ENCODE measurements around the gene TNFSF8.

DNA sequence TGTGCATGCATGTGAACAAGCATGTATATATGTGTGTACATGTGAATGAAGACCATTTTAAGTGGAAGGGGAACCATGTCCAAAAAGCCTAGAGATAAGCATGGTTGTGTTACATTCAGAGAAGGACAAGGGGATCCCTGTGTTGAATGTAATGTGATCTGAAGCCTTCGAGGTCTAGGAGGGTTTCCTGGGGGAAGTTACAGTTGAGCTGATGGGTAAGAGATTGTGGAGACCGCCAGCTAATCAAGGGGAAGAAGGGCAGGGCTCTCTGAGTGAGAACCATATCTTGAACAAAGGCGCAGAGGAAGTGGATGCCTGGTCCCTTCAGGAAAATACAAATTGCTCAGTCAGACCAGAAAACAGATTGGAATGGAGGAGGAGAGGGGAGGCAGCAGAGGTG, 79.1 kb downstream of the TNFSF8 start:
- TF ChIP-seq SIN3A (IDR thresholded peaks at IDR 0.05; ENCODE audit: borderline replicate concordance, low read depth, low read length): no peak
- TF ChIP-seq, protein P1, sequence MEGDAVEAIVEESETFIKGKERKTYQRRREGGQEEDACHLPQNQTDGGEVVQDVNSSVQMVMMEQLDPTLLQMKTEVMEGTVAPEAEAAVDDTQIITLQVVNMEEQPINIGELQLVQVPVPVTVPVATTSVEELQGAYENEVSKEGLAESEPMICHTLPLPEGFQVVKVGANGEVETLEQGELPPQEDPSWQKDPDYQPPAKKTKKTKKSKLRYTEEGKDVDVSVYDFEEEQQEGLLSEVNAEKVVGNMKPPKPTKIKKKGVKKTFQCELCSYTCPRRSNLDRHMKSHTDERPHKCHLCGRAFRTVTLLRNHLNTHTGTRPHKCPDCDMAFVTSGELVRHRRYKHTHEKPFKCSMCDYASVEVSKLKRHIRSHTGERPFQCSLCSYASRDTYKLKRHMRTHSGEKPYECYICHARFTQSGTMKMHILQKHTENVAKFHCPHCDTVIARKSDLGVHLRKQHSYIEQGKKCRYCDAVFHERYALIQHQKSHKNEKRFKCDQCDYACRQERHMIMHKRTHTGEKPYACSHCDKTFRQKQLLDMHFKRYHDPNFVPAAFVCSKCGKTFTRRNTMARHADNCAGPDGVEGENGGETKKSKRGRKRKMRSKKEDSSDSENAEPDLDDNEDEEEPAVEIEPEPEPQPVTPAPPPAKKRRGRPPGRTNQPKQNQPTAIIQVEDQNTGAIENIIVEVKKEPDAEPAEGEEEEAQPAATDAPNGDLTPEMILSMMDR (IDR thresholded peaks at IDR 0.05): no peak
- TF ChIP-seq JUND (IDR thresholded peaks at IDR 0.05): no peak
- TF ChIP-seq EZH2phosphoT487 (IDR thresholded peaks at IDR 0.05; ENCODE audit: borderline replicate concordance, low read depth): no peak
- TF ChIP-seq, protein P2, sequence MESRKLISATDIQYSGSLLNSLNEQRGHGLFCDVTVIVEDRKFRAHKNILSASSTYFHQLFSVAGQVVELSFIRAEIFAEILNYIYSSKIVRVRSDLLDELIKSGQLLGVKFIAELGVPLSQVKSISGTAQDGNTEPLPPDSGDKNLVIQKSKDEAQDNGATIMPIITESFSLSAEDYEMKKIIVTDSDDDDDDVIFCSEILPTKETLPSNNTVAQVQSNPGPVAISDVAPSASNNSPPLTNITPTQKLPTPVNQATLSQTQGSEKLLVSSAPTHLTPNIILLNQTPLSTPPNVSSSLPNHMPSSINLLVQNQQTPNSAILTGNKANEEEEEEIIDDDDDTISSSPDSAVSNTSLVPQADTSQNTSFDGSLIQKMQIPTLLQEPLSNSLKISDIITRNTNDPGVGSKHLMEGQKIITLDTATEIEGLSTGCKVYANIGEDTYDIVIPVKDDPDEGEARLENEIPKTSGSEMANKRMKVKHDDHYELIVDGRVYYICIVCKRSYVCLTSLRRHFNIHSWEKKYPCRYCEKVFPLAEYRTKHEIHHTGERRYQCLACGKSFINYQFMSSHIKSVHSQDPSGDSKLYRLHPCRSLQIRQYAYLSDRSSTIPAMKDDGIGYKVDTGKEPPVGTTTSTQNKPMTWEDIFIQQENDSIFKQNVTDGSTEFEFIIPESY (IDR thresholded peaks at IDR 0.05; ENCODE audit: borderline replicate concordance, low read depth): no peak

All from SK-N-SH (cell line).